HG03108 (cell line): ENCODE measurements around the gene ABCC6.

ENCODE experiments used
- ATAC-seq: cut with Tn5 transposase; IDR thresholded peaks from one replicate; pipeline ENCODE4 v1.9.1; 2021; ENCODE audit warnings: moderate library complexity; ENCODE audit not compliant: unreplicated experiment

Gene ABCC6

GRCh38 chr16:16145286-16145685 lies 78.0 kb downstream of the ABCC6 start:
- no peak for ATAC-seq

- no peak for ATAC-seq
These were observed 78.9 kb downstream of the ABCC6 start for GRCh38 chr16:16144416-16144815.

GRCh38 chr16:16143931-16144330 lies 79.4 kb downstream of the ABCC6 start:
- no peak for ATAC-seq

- ATAC-seq: no peak
These were observed 80.1 kb downstream of the ABCC6 start for GRCh38 chr16:16143038-16143763.

- no peak for ATAC-seq
These were observed 81.4 kb downstream of the ABCC6 start for GRCh38 chr16:16141784-16142396.

- no peak for ATAC-seq
These were observed 82.2 kb downstream of the ABCC6 start for GRCh38 chr16:16141141-16141540.

GRCh38 chr16:16140537-16140936 lies 82.8 kb downstream of the ABCC6 start:
- ATAC-seq: no peak

- ATAC-seq: no peak
These were observed 83.5 kb downstream of the ABCC6 start for GRCh38 chr16:16139806-16140205.

- ATAC-seq: no peak
These were observed 84.2 kb downstream of the ABCC6 start for GRCh38 chr16:16139061-16139460.

- no peak for ATAC-seq
These were observed 85.2 kb downstream of the ABCC6 start for GRCh38 chr16:16138034-16138635.

- ATAC-seq: no peak
These were observed 86.2 kb downstream of the ABCC6 start for GRCh38 chr16:16137110-16137509.

- no peak for ATAC-seq
These were observed 86.7 kb downstream of the ABCC6 start for GRCh38 chr16:16136588-16136987.

- ATAC-seq: no peak
These were observed 89.2 kb downstream of the ABCC6 start for GRCh38 chr16:16133943-16134604.

- no peak for ATAC-seq
These were observed 91.6 kb downstream of the ABCC6 start for GRCh38 chr16:16131659-16132058.

GRCh38 chr16:16131204-16131603 lies 92.1 kb downstream of the ABCC6 start:
- ATAC-seq: no peak

- ATAC-seq: peak; percentile 52
These were observed 95.7 kb downstream of the ABCC6 start for GRCh38 chr16:16127469-16128116.

- no peak for ATAC-seq
These were observed 96.4 kb downstream of the ABCC6 start for GRCh38 chr16:16126896-16127295.

GRCh38 chr16:16124974-16125373 lies 98.3 kb downstream of the ABCC6 start:
- no peak for ATAC-seq

GRCh38 chr16:16124438-16124837 lies 98.9 kb downstream of the ABCC6 start:
- no peak for ATAC-seq

GRCh38 chr16:16122264-16122663 lies 101.0 kb downstream of the ABCC6 start:
- no peak for ATAC-seq

GRCh38 chr16:16121185-16121727 lies 102.0 kb downstream of the ABCC6 start:
- no peak for ATAC-seq
